ENCODE data around the gene KDM4F.

Gene KDM4F

GRCh38 chr11:95091663-95092180, 42.5 kb downstream of the KDM4F start:
- no peak for DNase-seq (ENCODE audit: low read depth in 2 of 2)

DNA sequence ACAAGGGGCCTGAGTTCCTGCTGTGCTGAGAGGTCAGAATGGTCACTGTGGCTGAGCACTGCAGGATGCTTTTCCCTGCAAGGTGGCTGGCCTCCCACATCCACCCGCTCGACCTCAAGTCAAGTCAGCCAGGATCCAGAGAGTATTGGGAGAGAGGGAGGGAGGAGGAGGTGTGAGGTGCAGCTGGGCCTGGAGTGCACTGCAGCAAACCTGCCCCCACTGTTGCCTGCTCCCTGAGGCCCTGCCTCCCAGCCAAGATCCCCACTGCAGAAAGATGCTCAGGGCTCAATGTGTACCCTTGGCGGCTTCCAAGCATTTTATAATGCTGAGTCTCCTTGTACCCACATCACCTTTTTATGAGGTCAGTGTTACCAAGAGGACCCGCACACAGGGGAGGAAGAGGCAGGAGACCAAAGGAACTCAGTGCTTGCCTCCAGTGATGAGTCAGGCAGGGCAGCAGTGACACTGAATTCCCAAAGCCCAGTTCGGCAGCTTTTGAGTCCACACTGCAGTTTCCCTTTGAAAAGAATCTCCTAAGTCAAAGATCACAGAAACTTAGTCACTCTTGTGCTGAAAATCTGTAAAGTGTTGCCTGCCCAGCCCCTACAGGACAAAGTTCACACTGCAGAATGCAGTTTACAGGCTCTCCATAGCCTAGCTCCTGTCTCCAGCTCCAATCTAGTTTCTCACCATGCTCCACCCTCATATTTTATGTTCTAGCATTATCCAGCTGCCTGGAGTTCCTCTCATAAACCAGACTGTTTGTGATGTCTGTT, 43.5 kb downstream of the KDM4F start:
- DNase-seq (ENCODE audit: low read depth in 2 of 2): no peak

- DNase-seq (ENCODE audit: low read depth in 2 of 2): no peak
These were observed 44.3 kb downstream of the KDM4F start for GRCh38 chr11:95093548-95093947.

GRCh38 chr11:95095858-95096587, 46.8 kb downstream of the KDM4F start:
- no peak for DNase-seq (ENCODE audit: low read depth in 2 of 2)

DNA sequence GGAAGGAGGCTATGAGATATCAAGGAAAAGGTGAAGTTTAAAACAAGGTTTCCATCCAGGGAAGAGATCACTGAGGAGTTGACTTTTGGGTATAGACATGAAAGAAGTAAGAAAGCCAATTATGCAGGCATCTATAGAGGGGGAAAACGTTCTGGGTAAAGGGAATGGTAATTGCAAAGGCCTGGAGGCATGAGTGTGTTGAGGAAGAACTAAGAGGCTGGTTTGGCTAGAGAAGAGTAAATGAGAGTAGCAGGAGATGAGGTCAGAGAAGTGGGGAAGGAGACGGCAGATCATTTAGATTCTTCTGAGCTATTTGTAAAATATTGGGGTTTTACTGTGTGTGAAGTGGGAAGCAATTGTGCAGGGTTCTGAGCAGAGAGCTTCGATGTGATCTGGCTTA, 48.0 kb downstream of the KDM4F start:
- DNase-seq (ENCODE audit: low read depth in 2 of 2): no peak

DNA sequence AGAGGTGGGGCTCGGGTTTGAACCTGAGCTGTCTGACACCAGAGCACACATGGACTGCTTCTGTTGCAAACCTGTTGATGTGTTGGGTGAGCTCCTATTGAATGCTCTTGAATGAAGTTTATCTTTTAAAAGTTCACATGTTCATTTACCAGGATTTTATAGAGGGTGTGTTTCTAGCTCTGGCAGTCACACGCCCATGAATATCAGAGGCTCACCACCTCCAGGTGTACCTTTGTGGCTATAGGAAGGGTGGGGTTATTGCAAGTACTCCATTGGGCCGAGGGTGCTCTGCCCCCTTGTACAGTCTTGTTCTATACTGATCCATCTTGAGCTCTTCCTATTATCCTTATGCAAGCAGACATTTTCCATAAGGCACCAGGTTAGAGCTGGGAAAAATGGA, 49.6 kb downstream of the KDM4F start:
- no peak for DNase-seq (ENCODE audit: low read depth in 2 of 2)

DNA sequence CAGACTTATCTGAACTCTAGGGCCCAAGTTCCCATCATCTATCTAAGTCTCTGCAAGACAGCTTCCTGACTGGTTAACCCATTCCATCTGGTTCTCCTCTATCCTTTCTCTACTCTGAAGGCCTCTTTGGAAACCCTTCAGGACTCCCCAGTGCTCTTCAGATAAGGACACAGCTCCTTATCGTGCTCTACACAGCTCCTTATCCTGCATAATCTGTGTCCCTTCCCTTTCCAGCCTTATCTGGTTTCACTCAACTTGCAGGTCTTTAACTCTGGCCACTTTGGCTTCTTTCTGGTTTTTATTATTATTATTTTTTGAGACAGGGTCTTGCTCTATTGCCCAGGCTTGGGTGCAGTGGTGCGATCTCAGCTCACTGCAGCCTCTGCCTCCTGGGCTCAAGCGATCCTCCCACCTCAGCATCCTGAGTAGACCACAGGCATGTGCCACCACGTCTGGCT, 51.0 kb downstream of the KDM4F start:
- DNase-seq (ENCODE audit: low read depth in 2 of 2): no peak

Measured in stimulated activated CD8-positive, alpha-beta memory T cell treated with anti-CD3 and anti-CD28 coated beads, Interleukin-7, amount 100 ng/mL, for 4 hours (primary cell).